NCI-H82 treated with DMSO at 0.1 percent for 48 hours (cell line): ENCODE results near the gene CREB3.
A peak's percentile ranks its signal among the peaks of the same experiment; 100 is the strongest.

Source experiments
- DNase-seq: peaks from one replicate; lab custom pipeline; 2025; ENCODE audit not compliant: unreplicated experiment; lab: John Stamatoyannopoulos, UW

The CREB3 gene

GRCh38 chr9:35732185-35732799 lies at the start of gene CREB3, which contains the start of gene TLN1:
Gene CREB3, plus strand, starts transcription at chr9:35732666. Its CDS starts 107 bp downstream, at chr9:35732773.
Gene TLN1, minus strand, starts transcription at chr9:35732195. Its CDS starts 6,501 bp downstream, at chr9:35725694.
- DNase-seq: peak; percentile 92

GRCh38 chr9:35683323-35683722 lies 49.1 kb upstream of the CREB3 start:
- no peak for DNase-seq

DNA sequence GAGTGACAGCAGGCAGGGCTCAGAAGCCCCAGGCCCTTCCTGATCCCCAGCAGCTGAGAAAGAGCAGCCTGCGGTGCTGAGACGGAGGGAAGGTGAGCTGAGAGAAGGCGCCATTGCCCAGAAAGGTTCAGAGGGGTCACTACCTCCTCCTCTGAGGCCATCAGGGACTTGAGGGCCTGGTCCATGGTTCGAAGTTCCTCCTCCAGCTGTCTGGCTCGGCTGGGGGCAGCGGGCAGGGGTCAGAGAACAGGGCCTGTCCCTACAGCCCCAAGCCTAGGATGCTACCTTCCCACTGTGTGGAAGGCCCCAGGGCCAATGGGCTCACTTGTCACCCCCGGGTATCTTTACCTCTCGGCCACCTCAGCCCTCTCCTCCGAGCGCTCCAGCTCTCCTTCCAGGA lies 47.5 kb upstream of the CREB3 start:
- DNase-seq: no peak

- DNase-seq: no peak
Observed at GRCh38 chr9:35685506-35685905, 47.0 kb upstream of the CREB3 start.

- no peak for DNase-seq
Observed at GRCh38 chr9:35686222-35687203, 46.0 kb upstream of the CREB3 start.

DNA sequence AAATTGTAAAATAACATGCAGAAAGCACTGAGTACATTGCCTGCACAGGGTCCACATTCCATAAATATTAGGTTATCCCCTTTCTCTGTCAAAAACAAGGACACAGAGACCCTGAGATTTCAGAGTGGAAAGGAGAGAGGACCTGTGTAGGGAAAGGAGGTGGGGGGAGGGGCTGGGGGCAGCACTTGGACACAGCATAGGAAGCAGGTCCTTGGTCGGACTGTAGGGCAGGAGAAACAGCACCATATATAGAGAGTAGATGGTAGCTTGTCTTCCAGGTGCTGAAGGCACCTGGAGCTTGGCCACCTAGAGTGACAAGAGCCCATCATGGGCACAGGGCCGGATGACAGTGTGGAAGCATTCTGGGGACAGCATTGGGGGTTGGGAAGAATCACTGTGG lies 45.2 kb upstream of the CREB3 start:
- DNase-seq: no peak

GRCh38 chr9:35687972-35688557 lies 44.4 kb upstream of the CREB3 start:
- DNase-seq: no peak

DNA sequence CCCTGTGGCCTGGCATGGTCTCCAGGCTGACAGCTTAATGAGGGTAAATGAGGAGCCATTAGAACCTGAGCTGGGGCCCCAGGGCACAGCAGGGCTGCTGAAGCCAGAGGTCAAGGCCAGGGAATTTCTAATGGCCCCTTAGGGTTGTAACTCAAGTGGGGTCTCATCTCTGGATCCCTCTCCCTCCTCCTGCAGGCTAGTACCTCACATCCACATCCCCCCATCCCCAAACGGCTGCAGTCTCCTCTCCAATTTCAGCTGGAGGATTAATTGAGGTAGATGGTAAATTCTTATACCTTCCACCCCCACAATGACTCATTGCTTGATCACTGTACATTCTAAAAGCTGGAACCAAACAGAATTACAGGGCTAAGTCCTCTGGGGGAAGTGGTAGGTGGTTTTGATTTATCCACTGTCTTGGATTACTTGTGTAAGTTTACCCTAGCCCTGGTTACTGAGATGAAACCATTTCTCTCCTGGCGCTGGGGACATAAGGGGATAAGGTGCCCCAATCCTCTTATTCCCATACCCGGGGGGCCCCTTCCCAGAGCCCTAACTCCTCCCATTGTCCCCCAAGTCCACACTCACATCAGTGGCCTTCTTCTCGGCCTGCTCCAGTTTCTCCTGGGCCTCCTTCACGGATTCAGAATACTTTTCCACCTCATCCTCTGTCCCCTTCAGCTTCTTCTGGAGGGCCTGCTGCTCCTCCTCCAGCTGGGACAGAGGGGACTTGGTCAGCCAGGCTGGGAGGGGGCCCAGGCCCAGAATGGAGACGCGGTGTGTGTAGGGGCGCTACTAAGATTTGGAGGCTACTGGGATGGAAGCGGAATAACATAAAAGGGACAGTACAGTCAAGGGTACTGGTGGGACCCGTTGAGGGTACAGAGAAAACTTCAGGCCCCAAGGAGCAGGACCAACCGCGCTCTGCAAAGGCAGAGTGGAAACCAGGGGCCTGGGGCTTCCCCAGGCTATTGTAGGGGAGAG lies 43.6 kb upstream of the CREB3 start:
- DNase-seq: no peak

DNA sequence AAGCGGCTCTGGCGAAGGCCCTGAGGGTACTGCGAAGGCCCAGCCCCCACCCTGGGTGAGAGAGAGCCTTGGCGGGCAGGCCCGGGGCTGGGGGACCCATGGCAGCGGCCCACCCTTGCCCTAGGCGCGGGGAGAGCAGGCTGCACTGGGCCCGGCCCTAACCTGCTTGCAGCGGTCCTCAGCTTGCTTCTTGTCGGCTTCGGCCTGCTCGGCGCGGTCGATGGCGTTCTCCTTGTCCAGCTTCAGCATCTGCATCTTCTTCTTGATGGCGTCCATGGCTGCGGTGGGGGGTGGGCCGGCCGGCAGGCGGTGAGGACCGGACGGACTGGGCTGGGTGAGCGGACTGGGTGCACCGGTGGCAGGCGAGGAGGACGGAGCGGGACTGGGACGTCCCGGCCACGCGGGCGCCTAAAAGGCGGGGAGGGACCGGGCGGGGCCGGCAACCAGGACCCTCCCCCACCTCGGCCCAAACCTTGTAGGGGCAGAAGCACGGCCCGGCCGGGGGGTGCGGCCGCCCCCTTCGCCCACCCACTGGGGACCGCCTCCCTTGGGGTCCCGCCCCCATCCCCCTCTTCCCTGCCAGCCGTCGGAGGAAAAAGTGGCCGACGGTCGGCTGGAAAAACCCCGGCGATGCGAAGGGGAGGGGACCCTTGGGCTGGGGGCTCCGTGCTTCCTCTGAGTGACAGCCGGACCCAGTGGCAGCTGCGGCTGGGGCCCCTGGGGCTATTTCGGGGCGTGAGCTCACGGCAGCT lies 42.7 kb upstream of the CREB3 start, which contains the start of gene TPM2:
TSS of gene TPM2 (minus strand) at position 384 of the 752 bp plus-strand sequence. CDS start at position 276, 108 bp downstream.
- DNase-seq: no peak

- no peak for DNase-seq
Observed at GRCh38 chr9:35690294-35690613, 42.2 kb upstream of the CREB3 start.

GRCh38 chr9:35690614-35691333 lies 41.7 kb upstream of the CREB3 start:
- no peak for DNase-seq

DNA sequence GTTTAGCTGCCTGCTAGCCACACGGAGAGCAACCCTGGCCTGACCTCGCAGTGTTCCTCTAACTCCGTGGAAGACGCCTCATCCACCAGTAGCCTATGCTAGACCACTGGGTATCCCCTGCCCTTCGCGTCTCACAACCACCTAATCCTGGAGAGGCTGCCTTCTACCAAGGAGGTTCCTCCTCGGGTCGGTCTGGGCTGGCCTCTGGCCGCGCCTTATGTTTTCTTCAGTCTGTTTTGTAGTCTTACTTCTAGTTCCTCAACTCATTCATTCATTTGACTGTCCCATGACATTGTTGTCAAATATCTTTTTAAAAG lies 41.2 kb upstream of the CREB3 start:
- no peak for DNase-seq

- DNase-seq: no peak
Observed at GRCh38 chr9:35691757-35692301, 40.6 kb upstream of the CREB3 start.

GRCh38 chr9:35695943-35696401 lies 36.5 kb upstream of the CREB3 start:
- no peak for DNase-seq

DNA sequence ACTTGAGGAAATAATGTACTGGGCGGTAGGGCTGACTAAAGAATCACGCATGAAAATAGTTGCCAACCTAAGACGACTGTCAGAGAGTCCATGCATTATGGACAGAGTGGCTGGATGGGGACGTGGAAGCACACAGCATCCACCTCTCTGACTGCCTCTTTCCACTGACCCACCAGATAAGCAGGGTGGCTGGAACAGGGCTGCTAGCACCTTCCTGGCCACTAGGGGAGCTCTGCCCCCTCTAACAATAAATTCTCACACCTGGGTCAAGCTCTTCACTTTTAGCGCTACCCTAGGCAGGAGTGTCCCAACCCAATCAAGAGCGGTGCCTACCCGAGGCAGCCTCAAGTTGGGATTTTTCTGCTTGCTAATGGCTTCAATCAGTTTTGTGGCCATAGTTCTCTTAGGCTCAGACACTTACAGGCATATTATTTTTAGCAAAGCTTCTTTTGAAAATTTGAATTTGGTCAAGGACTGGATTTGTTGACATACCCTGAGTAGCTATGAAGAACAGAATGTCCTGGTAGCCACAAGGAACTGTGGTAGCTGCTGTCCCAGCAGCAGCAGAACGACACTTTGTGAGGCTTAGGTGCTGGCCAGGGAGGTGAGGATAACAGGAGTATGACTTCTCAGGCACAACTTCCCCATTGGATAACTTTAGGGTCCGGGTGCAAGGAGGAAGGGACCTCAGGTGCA lies 35.8 kb upstream of the CREB3 start:
- DNase-seq: peak; percentile 26

DNA sequence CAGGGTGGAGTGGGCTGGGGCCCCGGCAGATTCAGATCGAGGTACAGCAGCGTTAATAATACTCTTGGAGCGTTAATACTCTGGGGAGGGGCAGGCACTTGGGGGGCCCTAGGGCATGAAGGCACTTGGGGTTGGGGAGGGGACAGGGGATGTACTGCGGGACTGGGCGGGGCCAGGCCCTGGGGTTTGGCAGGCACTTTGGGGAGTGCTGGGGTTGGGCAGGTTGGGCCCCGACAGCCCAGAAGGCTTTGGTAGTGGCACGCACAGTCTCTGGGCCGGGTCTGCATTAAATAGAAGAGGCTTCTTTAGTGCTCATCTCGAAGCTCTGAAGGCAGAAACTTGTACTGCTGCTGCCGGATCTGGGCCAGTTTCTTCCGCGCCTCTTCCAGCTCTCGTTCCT lies 35.0 kb upstream of the CREB3 start:
- no peak for DNase-seq

- no peak for DNase-seq
Observed at GRCh38 chr9:35698231-35698630, 34.2 kb upstream of the CREB3 start.

- DNase-seq: no peak
Observed at GRCh38 chr9:35700031-35700430, 32.4 kb upstream of the CREB3 start.
